Muscle layer of duodenum (tissue), 2 donors: ENCODE data around the gene MLX.

Source experiments
- H3K27ac ChIP-seq: one replicate; pipeline ENCODE4 v1.7.0; 2013; ENCODE audit warnings: mild to moderate bottlenecking, low read length
- H3K27me3 ChIP-seq: one replicate; pipeline ENCODE4 v1.7.0; 2013; ENCODE audit warnings: low read depth, mild to moderate bottlenecking, control low read depth, low read length
- H3K36me3 ChIP-seq, 2 donors: one replicate each; pipeline ENCODE4 v1.7.0; 2013; ENCODE audit warnings: low read length in 2 of 2, control low read depth in 1 of 2, mild to moderate bottlenecking in 1 of 2; ENCODE audit not compliant: insufficient read depth in 2 of 2, control insufficient read depth in 1 of 2
- H3K4me1 ChIP-seq, 2 donors: one replicate each; pipeline ENCODE4 v1.7.0; 2013; ENCODE audit warnings: low read length in 2 of 2, mild to moderate bottlenecking in 2 of 2, control low read depth in 1 of 2, moderate library complexity in 1 of 2; ENCODE audit not compliant: insufficient read depth in 2 of 2, control insufficient read depth in 1 of 2
- H3K4me3 ChIP-seq, 2 donors: one replicate each; pipeline ENCODE4 v1.7.0; 2013; ENCODE audit warnings: low read length in 2 of 2, low read depth in 1 of 2, mild to moderate bottlenecking in 1 of 2
- H3K9me3 ChIP-seq, 2 donors: one replicate each; pipeline ENCODE4 v1.7.0; 2013; ENCODE audit warnings: low read length in 2 of 2, control low read depth in 1 of 2, mild to moderate bottlenecking in 1 of 2; ENCODE audit not compliant: control insufficient read depth in 1 of 2
- donor health status: healthy.

MLX gene

GRCh38 chr17:42522798-42523278 is 44.1 kb upstream of the MLX start:
- peaks cover 7 to 8% of the 10 kb centered on the region in 2 donors for H3K36me3 ChIP-seq
- peak overlapping the region; percentile 97 for H3K27ac ChIP-seq
- no peaks in the 10 kb centered on the region for H3K9me3 ChIP-seq
- H3K27me3 ChIP-seq: no peaks in the 10 kb centered on the region
- peaks cover 41 to 54% of the 10 kb centered on the region in 2 donors for H3K4me1 ChIP-seq
- H3K4me3 ChIP-seq: peak overlapping the region in 1 of 2 donors; percentile 43

- no peak overlapping the region for H3K4me3 ChIP-seq
- H3K9me3 ChIP-seq: no peaks in the 10 kb centered on the region
- no peaks in the 10 kb centered on the region for H3K27me3 ChIP-seq
- H3K36me3 ChIP-seq: peaks cover 7 to 8% of the 10 kb centered on the region in 2 donors
- H3K27ac ChIP-seq: no peak overlapping the region
- H3K4me1 ChIP-seq: peaks cover 17 to 35% of the 10 kb centered on the region in 2 donors
Observed at GRCh38 chr17:42525221-42525620, 41.7 kb upstream of the MLX start.

- Histone ChIP-seq H3K4me1 (peaks cover 9 to 32% of the 10 kb centered on the region in 2 donors), H3K27ac (no peak overlapping the region), H3K36me3 (peaks cover 4 to 7% of the 10 kb centered on the region in 2 donors), H3K9me3 (no peaks in the 10 kb centered on the region), H3K27me3 (no peaks in the 10 kb centered on the region), H3K4me3 (no peak overlapping the region)
Observed at GRCh38 chr17:42526031-42526444, 40.9 kb upstream of the MLX start.

- Histone ChIP-seq H3K36me3 (no peaks in the 10 kb centered on the region), H3K27me3 (no peaks in the 10 kb centered on the region), H3K4me3 (no peak overlapping the region), H3K27ac (no peak overlapping the region), H3K9me3 (no peaks in the 10 kb centered on the region), H3K4me1 (peaks cover 0 to 20% of the 10 kb centered on the region in 2 donors)
Observed at GRCh38 chr17:42527932-42528331, 39.0 kb upstream of the MLX start.

GRCh38 chr17:42529061-42529460 is 37.8 kb upstream of the MLX start:
- Histone ChIP-seq H3K27ac (no peak overlapping the region), H3K4me3 (no peak overlapping the region), H3K9me3 (no peaks in the 10 kb centered on the region), H3K27me3 (no peaks in the 10 kb centered on the region), H3K4me1 (peaks cover 0 to 17% of the 10 kb centered on the region in 2 donors), H3K36me3 (no peaks in the 10 kb centered on the region)

GRCh38 chr17:42530952-42531454 is 35.9 kb upstream of the MLX start:
- no peak overlapping the region for H3K27ac ChIP-seq
- H3K36me3 ChIP-seq: no peaks in the 10 kb centered on the region
- no peaks in the 10 kb centered on the region for H3K9me3 ChIP-seq
- H3K27me3 ChIP-seq: no peaks in the 10 kb centered on the region
- H3K4me1 ChIP-seq: peaks cover 6 to 26% of the 10 kb centered on the region in 2 donors
- peak overlapping the region in 1 of 2 donors; percentile 35 for H3K4me3 ChIP-seq

GRCh38 chr17:42531455-42532354 is 35.2 kb upstream of the MLX start:
- Histone ChIP-seq H3K4me3 (peak overlapping the region in 1 of 2 donors; percentile 35), H3K27ac (no peak overlapping the region), H3K4me1 (peaks cover 6 to 28% of the 10 kb centered on the region in 2 donors), H3K36me3 (no peaks in the 10 kb centered on the region), H3K9me3 (no peaks in the 10 kb centered on the region), H3K27me3 (no peaks in the 10 kb centered on the region)

- H3K9me3 ChIP-seq: no peaks in the 10 kb centered on the region
- H3K27me3 ChIP-seq: no peaks in the 10 kb centered on the region
- H3K27ac ChIP-seq: peak overlapping the region; percentile 93
- peak overlapping the region; percentile 57 to 80 for H3K4me3 ChIP-seq
- peaks cover 8 to 16% of the 10 kb centered on the region in 2 donors for H3K36me3 ChIP-seq
- H3K4me1 ChIP-seq: peaks cover 12 to 33% of the 10 kb centered on the region in 2 donors
Observed at GRCh38 chr17:42535155-42536047, 31.5 kb upstream of the MLX start.

- H3K4me3 ChIP-seq: peak within 1 kb of the TSS; percentile 80 to 82
- H3K36me3 ChIP-seq: peaks cover 8 to 18% of the 10 kb centered on the region in 2 donors
- H3K4me1 ChIP-seq: peaks cover 12 to 28% of the 10 kb centered on the region in 2 donors
- peak within 1 kb of the TSS; percentile 93 for H3K27ac ChIP-seq
- H3K27me3 ChIP-seq: no peaks in the 10 kb centered on the region
- H3K9me3 ChIP-seq: no peaks in the 10 kb centered on the region
Observed at GRCh38 chr17:42536048-42536371, 30.9 kb upstream of the MLX start, which contains the start of gene NAGLU. NAGLU (plus strand) TSS chr17:42536241; CDS start chr17:42536273, 32 bp downstream.

- Histone ChIP-seq H3K36me3 (peaks cover 8 to 24% of the 10 kb centered on the region in 2 donors), H3K27ac (peak overlapping the region; percentile 51), H3K9me3 (no peaks in the 10 kb centered on the region), H3K27me3 (no peaks in the 10 kb centered on the region), H3K4me1 (peaks cover 12 to 23% of the 10 kb centered on the region in 2 donors), H3K4me3 (peak overlapping the region; percentile 80 to 82)
Observed at GRCh38 chr17:42536372-42537155, 30.3 kb upstream of the MLX start.
